ENCODE results near the gene KCNJ5. TPM values are rescaled to one million over a fixed set of nuclear protein-coding genes. Genes with fewer than 3 reads are reported as not detected.

The KCNJ5 gene
- total RNA-seq, 1 donor from 2014 or later: not detected

DNA sequence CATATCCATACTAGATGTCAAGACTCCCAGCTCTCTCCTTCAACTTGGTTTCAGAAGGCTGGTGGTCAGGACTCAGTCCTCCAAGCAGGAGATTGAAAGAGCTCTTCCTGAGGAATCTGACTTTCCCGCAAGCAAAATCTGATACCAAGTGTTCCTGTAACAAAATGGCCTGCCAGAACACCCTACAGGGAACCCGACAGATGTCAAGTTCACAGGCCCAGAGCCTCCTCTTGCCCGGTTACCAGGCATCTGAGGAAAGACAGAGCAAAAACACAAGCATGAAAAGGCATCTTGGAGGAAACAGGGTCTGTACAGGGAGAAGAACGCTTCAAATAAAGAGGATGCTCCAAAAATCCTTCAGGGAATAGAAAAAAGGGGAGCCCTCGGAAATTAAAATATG, 8.7 kb upstream of the KCNJ5 start:
- Mint-ChIP-seq H3K4me3 (no peak overlapping the region), H3K4me1 (no peaks in the 10 kb centered on the region), H3K36me3 (ENCODE audit: low read depth) (no peaks in the 10 kb centered on the region), H3K27ac (no peak overlapping the region), H3K27me3 (peaks cover 63% of the 10 kb centered on the region), H3K9me3 (no peaks in the 10 kb centered on the region)
- TF ChIP-seq, protein P1, sequence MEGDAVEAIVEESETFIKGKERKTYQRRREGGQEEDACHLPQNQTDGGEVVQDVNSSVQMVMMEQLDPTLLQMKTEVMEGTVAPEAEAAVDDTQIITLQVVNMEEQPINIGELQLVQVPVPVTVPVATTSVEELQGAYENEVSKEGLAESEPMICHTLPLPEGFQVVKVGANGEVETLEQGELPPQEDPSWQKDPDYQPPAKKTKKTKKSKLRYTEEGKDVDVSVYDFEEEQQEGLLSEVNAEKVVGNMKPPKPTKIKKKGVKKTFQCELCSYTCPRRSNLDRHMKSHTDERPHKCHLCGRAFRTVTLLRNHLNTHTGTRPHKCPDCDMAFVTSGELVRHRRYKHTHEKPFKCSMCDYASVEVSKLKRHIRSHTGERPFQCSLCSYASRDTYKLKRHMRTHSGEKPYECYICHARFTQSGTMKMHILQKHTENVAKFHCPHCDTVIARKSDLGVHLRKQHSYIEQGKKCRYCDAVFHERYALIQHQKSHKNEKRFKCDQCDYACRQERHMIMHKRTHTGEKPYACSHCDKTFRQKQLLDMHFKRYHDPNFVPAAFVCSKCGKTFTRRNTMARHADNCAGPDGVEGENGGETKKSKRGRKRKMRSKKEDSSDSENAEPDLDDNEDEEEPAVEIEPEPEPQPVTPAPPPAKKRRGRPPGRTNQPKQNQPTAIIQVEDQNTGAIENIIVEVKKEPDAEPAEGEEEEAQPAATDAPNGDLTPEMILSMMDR (IDR thresholded peaks at IDR 0.05): no peak
- intact Hi-C loops (cut with micrococcal nuclease): no loop called here
- POLR2A ChIA-PET: no interaction called here
- ATAC-seq (ENCODE audit: low read depth) (no peak), DNase-seq (no peak)
- CTCF ChIA-PET: interaction anchor here (1.5 to 4.0 kb wide), 2 partner anchors 22 to 74 kb away, joined by 4 to 18 read pairs; no protein-coding TSS in a partner anchor

DNA sequence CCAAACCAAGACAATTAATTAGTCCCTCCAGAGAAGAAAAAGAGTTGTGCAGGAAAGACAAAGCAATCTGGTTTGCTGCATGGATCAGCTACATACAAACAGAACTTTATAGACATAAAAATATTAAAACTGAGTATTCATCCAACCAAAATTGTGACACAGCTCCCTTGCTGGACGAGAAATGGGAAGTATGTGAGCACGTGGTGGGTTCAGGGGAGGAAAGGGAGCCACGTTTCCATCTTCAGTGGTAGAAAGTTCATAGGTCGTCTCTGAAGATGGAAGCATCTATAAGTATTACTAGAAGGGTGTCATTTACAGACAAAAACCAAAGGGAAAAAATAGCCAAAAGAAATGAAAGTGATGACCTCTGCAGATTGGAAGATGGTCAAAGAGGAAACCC, 7.1 kb upstream of the KCNJ5 start:
- Mint-ChIP-seq H3K36me3 (ENCODE audit: low read depth) (no peaks in the 10 kb centered on the region), H3K9me3 (no peaks in the 10 kb centered on the region), H3K4me1 (no peaks in the 10 kb centered on the region), H3K27ac (no peak overlapping the region), H3K4me3 (no peak overlapping the region), H3K27me3 (peaks cover 64% of the 10 kb centered on the region)
- POLR2A ChIA-PET: no interaction called here
- DNase-seq (no peak), ATAC-seq (ENCODE audit: low read depth) (no peak)
- intact Hi-C loops (cut with micrococcal nuclease): loop anchor here (1.0 to 2.0 kb wide), 5 partner anchors 22 to 853 kb away; no protein-coding TSS in a partner anchor
- TF ChIP-seq, protein P1 (IDR thresholded peaks at IDR 0.05): no peak
- CTCF ChIA-PET: interaction anchor here (1.3 to 6.1 kb wide), 6 partner anchors 22 to 1248 kb away, joined by 3 to 172 read pairs (median 22); no protein-coding TSS in a partner anchor

DNA sequence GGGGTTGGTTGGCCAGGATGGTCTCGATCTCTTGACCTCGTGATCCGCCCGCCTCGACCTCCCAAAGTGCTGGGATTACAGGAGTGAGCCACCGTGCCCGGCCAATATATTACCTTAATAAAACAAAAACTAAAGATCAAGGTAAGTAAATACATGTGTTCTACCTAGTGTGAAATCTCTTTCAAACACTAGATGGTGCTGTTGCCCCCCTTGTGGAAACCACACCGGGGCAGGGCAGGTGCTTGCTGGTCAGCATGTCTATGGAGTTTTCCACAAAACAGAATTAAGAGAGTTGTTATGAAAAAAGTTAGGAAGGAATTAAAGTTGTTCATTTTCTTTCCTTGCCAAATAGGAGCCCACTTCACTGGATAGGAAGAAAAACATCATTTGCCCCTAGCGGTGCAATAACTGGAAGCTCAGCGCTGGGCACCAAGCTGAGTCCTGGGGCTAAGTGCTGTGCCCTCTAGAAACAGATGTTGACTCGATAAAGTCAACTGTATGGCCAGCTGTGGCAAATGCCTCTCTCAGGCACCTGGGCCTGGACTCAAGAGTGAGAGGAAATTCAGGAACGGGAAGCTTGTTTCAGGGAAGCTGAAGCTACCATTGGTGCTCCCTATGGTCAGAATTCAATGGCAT, 6.3 kb upstream of the KCNJ5 start:
- Mint-ChIP-seq H3K36me3 (ENCODE audit: low read depth) (no peaks in the 10 kb centered on the region), H3K4me1 (no peaks in the 10 kb centered on the region), H3K9me3 (no peaks in the 10 kb centered on the region), H3K27ac (no peak overlapping the region), H3K4me3 (no peak overlapping the region), H3K27me3 (peaks cover 70% of the 10 kb centered on the region)
- ChIA-PET CTCF (interaction anchor here (0.7 to 6.1 kb wide), 15 partner anchors 10 to 1247 kb away, joined by 3 to 172 read pairs (median 4); no protein-coding TSS in a partner anchor), POLR2A (interaction anchor here (1.3 kb wide), 1 partner anchor 72 kb away, joined by 4 read pairs; no protein-coding TSS in a partner anchor)
- intact Hi-C loops (cut with micrococcal nuclease): loop anchor here (1.0 to 2.0 kb wide), 5 partner anchors 21 to 854 kb away; no protein-coding TSS in a partner anchor
- ATAC-seq (ENCODE audit: low read depth): peak; percentile 84
- DNase-seq: no peak
- TF ChIP-seq, protein P1 (IDR thresholded peaks at IDR 0.05): peak; percentile 74

DNA sequence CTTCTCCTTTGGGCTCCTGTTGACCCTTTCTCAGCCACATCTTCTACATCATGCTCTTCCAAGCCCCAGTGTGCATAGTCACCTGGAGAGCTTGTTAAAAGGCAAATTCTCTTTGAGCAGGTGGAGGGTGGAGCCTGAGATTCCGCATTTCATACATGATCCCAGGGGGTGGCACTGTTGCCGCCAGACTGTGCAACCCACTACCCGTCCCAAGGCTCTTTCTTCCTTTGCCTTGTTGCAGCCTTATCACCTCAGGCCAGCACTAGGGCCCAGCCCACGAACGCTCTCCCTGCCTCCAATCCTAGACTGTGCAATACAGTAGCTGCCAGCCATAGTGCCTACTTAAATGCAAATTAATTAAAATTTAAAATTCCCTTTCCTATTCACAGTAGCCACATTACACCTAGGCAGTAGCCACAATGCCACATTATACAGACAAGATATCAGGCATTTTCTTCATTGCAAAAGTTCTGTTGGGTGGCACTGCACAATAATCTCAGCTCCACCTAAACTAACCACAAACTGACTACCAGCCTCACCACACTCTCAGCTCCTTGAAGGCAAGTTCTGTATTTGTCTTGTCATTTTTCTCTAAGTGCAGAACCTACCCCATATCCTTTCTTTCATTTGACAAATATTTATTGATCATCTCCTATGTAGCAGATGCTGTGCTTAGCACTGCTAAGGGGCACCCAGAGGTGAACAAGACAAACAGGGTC, 4.6 kb upstream of the KCNJ5 start:
- Mint-ChIP-seq H3K27me3 (peaks cover 71% of the 10 kb centered on the region), H3K4me3 (no peak overlapping the region), H3K4me1 (peaks cover 12% of the 10 kb centered on the region), H3K36me3 (ENCODE audit: low read depth) (no peaks in the 10 kb centered on the region), H3K9me3 (no peaks in the 10 kb centered on the region), H3K27ac (no peak overlapping the region)
- TF ChIP-seq, protein P1 (IDR thresholded peaks at IDR 0.05): no peak
- intact Hi-C loops (cut with micrococcal nuclease): no loop called here
- POLR2A ChIA-PET: no interaction called here
- ATAC-seq (ENCODE audit: low read depth) (no peak), DNase-seq (no peak)
- CTCF ChIA-PET: interaction anchor here (0.8 to 6.1 kb wide), 7 partner anchors 8 to 75 kb away, joined by 3 to 172 read pairs (median 7); no protein-coding TSS in a partner anchor
